ENCODE data around the gene IDH2.
A peak's percentile ranks its signal among the peaks of the same experiment; 100 is the strongest.

The IDH2 gene

GRCh38 chr15:90064911-90065681 lies 37.2 kb downstream of the IDH2 start:
- no peak for DNase-seq (ENCODE audit: low read depth in 2 of 2, low spot score in 1 of 2)

- DNase-seq (ENCODE audit: low read depth in 2 of 2, low spot score in 1 of 2) = no peak
Observed at GRCh38 chr15:90063770-90064247, 38.5 kb downstream of the IDH2 start.

- no peak for DNase-seq (ENCODE audit: low read depth in 2 of 2, low spot score in 1 of 2)
Observed at GRCh38 chr15:90062973-90063769, 39.1 kb downstream of the IDH2 start.

- DNase-seq (ENCODE audit: low read depth in 2 of 2, low spot score in 1 of 2) = no peak
Observed at GRCh38 chr15:90062462-90062932, 39.8 kb downstream of the IDH2 start.

- no peak for DNase-seq (ENCODE audit: low read depth in 2 of 2, low spot score in 1 of 2)
Observed at GRCh38 chr15:90062023-90062442, 40.2 kb downstream of the IDH2 start.

GRCh38 chr15:90060797-90061196 lies 41.5 kb downstream of the IDH2 start:
- no peak for DNase-seq (ENCODE audit: low read depth in 2 of 2, low spot score in 1 of 2)

GRCh38 chr15:90059208-90059985 lies 42.9 kb downstream of the IDH2 start:
- DNase-seq (ENCODE audit: low read depth in 2 of 2, low spot score in 1 of 2) = peak; percentile 27 to 31

GRCh38 chr15:90058775-90059174 lies 43.5 kb downstream of the IDH2 start:
- no peak for DNase-seq (ENCODE audit: low read depth in 2 of 2, low spot score in 1 of 2)

GRCh38 chr15:90058308-90058707 lies 44.0 kb downstream of the IDH2 start:
- DNase-seq (ENCODE audit: low read depth in 2 of 2, low spot score in 1 of 2) = no peak

GRCh38 chr15:90056529-90056928 lies 45.7 kb downstream of the IDH2 start:
- DNase-seq (ENCODE audit: low read depth in 2 of 2, low spot score in 1 of 2) = no peak

- DNase-seq (ENCODE audit: low read depth in 2 of 2, low spot score in 1 of 2) = no peak
Observed at GRCh38 chr15:90055182-90055581, 47.1 kb downstream of the IDH2 start.

GRCh38 chr15:90054618-90055097 lies 47.6 kb downstream of the IDH2 start:
- DNase-seq (ENCODE audit: low read depth in 2 of 2, low spot score in 1 of 2) = no peak

GRCh38 chr15:90053685-90054466 lies 48.4 kb downstream of the IDH2 start:
- no peak for DNase-seq (ENCODE audit: low read depth in 2 of 2, low spot score in 1 of 2)

- no peak for DNase-seq (ENCODE audit: low read depth in 2 of 2, low spot score in 1 of 2)
Observed at GRCh38 chr15:90051874-90052273, 50.4 kb downstream of the IDH2 start.

GRCh38 chr15:90049666-90050604 lies 52.3 kb downstream of the IDH2 start:
- DNase-seq (ENCODE audit: low read depth in 2 of 2, low spot score in 1 of 2) = no peak

GRCh38 chr15:90049030-90049429 lies 53.2 kb downstream of the IDH2 start:
- DNase-seq (ENCODE audit: low read depth in 2 of 2, low spot score in 1 of 2) = no peak

GRCh38 chr15:90047956-90048575 lies 54.2 kb downstream of the IDH2 start:
- DNase-seq (ENCODE audit: low read depth in 2 of 2, low spot score in 1 of 2) = no peak

GRCh38 chr15:90046911-90047392 lies 55.3 kb downstream of the IDH2 start:
- DNase-seq (ENCODE audit: low read depth in 2 of 2, low spot score in 1 of 2) = no peak

GRCh38 chr15:90046289-90046688 lies 56.0 kb downstream of the IDH2 start:
- DNase-seq (ENCODE audit: low read depth in 2 of 2, low spot score in 1 of 2) = no peak
